GM12878 (cell line): ENCODE data around the gene TOB1. TPM values are rescaled to one million over a fixed set of nuclear protein-coding genes. Genes with fewer than 3 reads are reported as not detected.

Experiments used
- ATAC-seq: fragments of 200-7000 bp; cut with Tn5 transposase; 3 replicates; pipeline ENCODE4 v1.9.1; 2020; ENCODE audit warnings: mild to moderate bottlenecking, moderate library complexity
- BruUV-seq: library from RNA; stranded (reverse); fragments of 400-500 nt; replicated peaks from 2 replicates; lab custom pipeline; 2021; lab: Mats Ljungman, UMichigan
- CTCF ChIA-PET: fragments of 300-600 bp; sonication (Branson Sonifier 250); formaldehyde crosslinking; extraction: SDS; loops from one replicate; lab custom pipeline; 2021; ENCODE audit warnings: inconsistent platforms; lab: Yijun Ruan, JAX
- POLR2A ChIA-PET: fragments of 350-600 bp; formaldehyde crosslinking; extraction: SDS; loops from one replicate; lab custom pipeline; 2021; ENCODE audit warnings: inconsistent platforms; lab: Charles Lee
- RAD21 ChIA-PET: fragments of 300-600 bp; sonication (Branson Sonifier 250); formaldehyde crosslinking; loops from one replicate; lab custom pipeline; 2023; ENCODE audit warnings: antibody characterized with exemption; ENCODE audit not compliant: unreplicated experiment; lab: Charles Lee
- SMC1A ChIA-PET: fragments of 300-600 bp; sonication (Branson Sonifier 250); formaldehyde crosslinking; loops from one replicate; lab custom pipeline; 2023; ENCODE audit not compliant: unreplicated experiment, uncharacterized antibody; lab: Charles Lee
- DNase-seq: peaks from one replicate; pipeline ENCODE4 v3.0.0-alpha.2; 2011; ENCODE audit warnings: low read depth, low spot score
- FAIRE-seq: peaks from 3 replicates; lab custom pipeline; 2011; peaks lifted over from hg19 to GRCh38; lab: Jason Lieb, UNC
- H2AFZ ChIP-seq: 2 replicates; pipeline ENCODE4 v1.6.0; 2011; ENCODE audit warnings: low read depth, low read length, control low read depth; ENCODE audit not compliant: control insufficient read depth
- H3K27ac ChIP-seq: 2 replicates; pipeline ENCODE4 v1.5.1; 2011; ENCODE audit warnings: control low read depth; ENCODE audit not compliant: control insufficient read depth, insufficient read depth
- H3K27me3 ChIP-seq, 2 experiments: replicated peaks in 1 of 2; 2 replicates each; pipeline versions ENCODE4 v1.6.0 to v1.6.1; 2011; ENCODE audit warnings: low read length in 1 of 2; ENCODE audit not compliant: control insufficient read depth in 2 of 2, insufficient read depth in 2 of 2
- H3K36me3 ChIP-seq, 2 experiments: 2 replicates each; pipeline ENCODE4 v1.5.1; 2011; ENCODE audit warnings: low read length in 1 of 2; ENCODE audit not compliant: control insufficient read depth in 2 of 2, insufficient read depth in 2 of 2
- H3K4me1 ChIP-seq: 2 replicates; pipeline ENCODE4 v1.6.1; 2011; ENCODE audit warnings: mild to moderate bottlenecking, low read length, moderate library complexity, mixed read lengths; ENCODE audit not compliant: control insufficient read depth, insufficient read depth
- H3K4me2 ChIP-seq: 2 replicates; pipeline ENCODE4 v1.6.0; 2011; ENCODE audit warnings: control low read depth; ENCODE audit not compliant: control insufficient read depth, insufficient read depth
- H3K4me3 ChIP-seq: fragments of 200-600 bp; sonication (generic); 2 replicates; pipeline ENCODE4 v1.5.1; 2016
- H3K79me2 ChIP-seq: 2 replicates; pipeline ENCODE4 v1.6.0; 2011; ENCODE audit warnings: low read length; ENCODE audit not compliant: control insufficient read depth, insufficient read depth
- H3K9ac ChIP-seq: 2 replicates; pipeline ENCODE4 v1.8.0; 2011; ENCODE audit warnings: low read length, control low read depth, mixed read lengths; ENCODE audit not compliant: control insufficient read depth, insufficient read depth
- H3K9me3 ChIP-seq: replicated peaks from 3 replicates; pipeline ENCODE4 v1.5.1; 2011; ENCODE audit warnings: mild to moderate bottlenecking, low read length; ENCODE audit not compliant: control insufficient read depth, insufficient read depth
- H4K20me1 ChIP-seq: 2 replicates; pipeline ENCODE4 v1.6.0; 2011; ENCODE audit not compliant: control insufficient read depth, insufficient read depth
- GABPA ChIP-seq: IDR thresholded peaks from 2 replicates; pipeline ENCODE4 v1.6.1; 2014; ENCODE audit warnings: antibody characterized with exemption, low read depth, mild to moderate bottlenecking, inconsistent platforms
- GATAD2B ChIP-seq: fragments of 450-650 bp; conservative IDR thresholded peaks from 2 replicates; pipeline ENCODE4 v1.6.1; 2017; ENCODE audit warnings: low read depth, mild to moderate bottlenecking, moderate library complexity
- KDM1A ChIP-seq: fragments of 200-600 bp; sonication (generic); IDR thresholded peaks from 2 replicates; pipeline ENCODE4 v1.6.1; 2016; ENCODE audit warnings: borderline replicate concordance
- NR2F1 ChIP-seq: fragments of 450-650 bp; conservative IDR thresholded peaks from 2 replicates; pipeline ENCODE4 v1.6.1; 2017; ENCODE audit warnings: mild to moderate bottlenecking
- SRF ChIP-seq, 2 experiments: IDR thresholded peaks; 2 replicates each; pipeline ENCODE4 v1.6.1; 2011; ENCODE audit warnings: low read depth in 2 of 2, low read length in 2 of 2, mild to moderate bottlenecking in 1 of 2, moderate library complexity in 1 of 2
- YBX1 ChIP-seq: fragments of 450-650 bp; IDR thresholded peaks from 2 replicates; pipeline ENCODE4 v1.6.1; 2016; ENCODE audit warnings: antibody characterized with exemption
- WGBS: methylation state at CpG from one replicate; pipeline ENCODE4 v1.1.6; 2016; ENCODE audit warnings: low lambda C conversion rate; ENCODE audit not compliant: insufficient replicate concordance, insufficient coverage; ENCODE audit errors: missing lambda C conversion rate; 5-methylcytosine and 5-hydroxymethylcytosine counted together
- in situ Hi-C: fragments of 300-500 bp; cut with MboI; formaldehyde crosslinking; loops from 9 replicates; pipeline ENCODE4 v1.14.3; 2018; ENCODE audit warnings: mixed read lengths
- intact Hi-C: fragments of 100-400 bp; cut with micrococcal nuclease; formaldehyde crosslinking; loops from one replicate; pipeline ENCODE4 v1.14.2; 2022; ENCODE audit not compliant: unreplicated experiment
- polyA plus RNA-seq, 11 experiments: library from polyadenylated mRNA; depleted of rRNA in 4 of 11; unstranded in 6 of 11; stranded (reverse) in 5 of 11; fragments of >200 nt; fragmentation: Nextera tagmentation in 4 of 11; fragmentation: Illumina TruSeq in 1 of 11; extraction: Ambion mirVana in 4 of 11; extraction: Trizol in 1 of 11; gene quantifications; 1 replicate in 1 of 11; 2 replicates in 10 of 11; pipeline versions ENCODE4 v1.2.1 to v1.2.3, GENCODE V29; 2011 to 2016; ENCODE audit warnings: inconsistent platforms in 2 of 11, missing spikeins in 2 of 11, low read depth in 1 of 11
- total RNA-seq, 4 experiments: library from RNA; depleted of rRNA in 3 of 4; stranded (reverse); fragments of >200 nt in 3 of 4; fragmentation: Illumina TruSeq in 1 of 4; extraction: Trizol in 1 of 4; gene quantifications; 2 replicates each; pipeline versions ENCODE4 v1.2.1 to v1.2.3, GENCODE V29; 2013 to 2021
- TF ChIP-seq, protein P1 (sequence below): fragments of 450-650 bp; IDR thresholded peaks from 2 replicates; pipeline ENCODE4 v1.6.1; 2017; ENCODE audit warnings: antibody characterized with exemption, mild to moderate bottlenecking, moderate library complexity
- TF ChIP-seq, protein P2 (sequence below): IDR thresholded peaks from 2 replicates; pipeline ENCODE4 v1.6.1; 2011; ENCODE audit warnings: borderline replicate concordance, low read depth, mild to moderate bottlenecking, moderate library complexity, mixed read lengths, low read length; ENCODE audit not compliant: insufficient read depth; ENCODE audit errors: extremely low read length
- TF ChIP-seq, protein P3 (sequence below), 3 experiments: IDR thresholded peaks in 2 of 3; conservative IDR thresholded peaks in 1 of 3; 2 replicates each; pipeline ENCODE4 v1.5.1; 2011; ENCODE audit warnings: low read depth in 3 of 3, low read length in 3 of 3, mild to moderate bottlenecking in 3 of 3, control low read depth in 2 of 3, moderate library complexity in 2 of 3, inconsistent platforms in 1 of 3, mixed read lengths in 1 of 3; ENCODE audit not compliant: control insufficient read depth in 2 of 3, insufficient read depth in 1 of 3; ENCODE audit errors: extremely low read depth in 1 of 3

The TOB1 gene
- total and polyA plus RNA-seq, 10 of the 15 experiments (the other 5 are each of a cell fraction or from before 2014, with no cell fraction given) = 5.0 to 32.4 (median 13.7) TPM

DNA sequence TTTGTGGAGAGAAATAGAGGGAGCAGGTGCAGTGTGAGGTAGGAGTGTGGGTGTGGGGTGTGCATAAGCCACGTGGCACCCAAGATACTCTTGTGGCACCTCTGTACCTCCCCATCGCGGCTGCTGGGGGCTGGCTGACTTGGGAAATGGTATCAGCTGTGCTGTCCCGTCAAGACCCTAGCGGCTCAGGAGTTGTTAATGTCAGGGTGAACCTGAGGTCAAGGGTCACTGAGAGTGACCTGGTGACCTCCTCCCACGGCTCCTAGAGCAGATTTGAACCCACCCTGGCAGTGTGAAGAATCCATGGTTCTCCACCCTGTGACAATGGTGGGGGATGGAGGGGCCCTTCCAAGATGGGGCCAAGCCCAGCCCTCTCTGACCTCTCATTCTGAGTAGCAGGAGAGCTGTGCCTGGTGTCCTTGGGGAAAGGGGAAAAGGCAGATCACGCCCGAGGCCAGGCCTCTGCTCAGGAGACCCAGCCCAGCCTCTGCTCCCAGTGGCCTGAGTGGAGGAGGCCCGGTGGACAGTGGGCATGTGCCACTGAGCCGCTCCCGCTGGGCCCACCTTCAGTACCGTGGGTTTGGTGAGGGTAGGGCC, 33.8 kb downstream of the TOB1 start:
- Histone ChIP-seq H3K9ac (no peak overlapping the region), H3K36me3 (no peaks in the 10 kb centered on the region), H3K4me1 (peaks cover 25% of the 10 kb centered on the region), H3K9me3 (no peaks in the 10 kb centered on the region), H3K4me2 (no peak overlapping the region), H3K4me3 (no peak overlapping the region), H3K79me2 (no peaks in the 10 kb centered on the region), H3K27ac (no peak overlapping the region), H2AFZ (no peak overlapping the region), H3K27me3 (peaks cover 2 to 4% of the 10 kb centered on the region in 2 experiments; a peak in 3 of 4 replicates), H4K20me1 (no peaks in the 10 kb centered on the region)
- DNase-seq (no peak), ATAC-seq (no peak), FAIRE-seq (no peak)
- intact Hi-C loops = no loop called here
- RAD21 ChIA-PET = no interaction called here
- CTCF ChIA-PET = interaction anchor here (0.7 kb wide), 1 partner anchor 10 kb away, joined by 5 read pairs; no protein-coding TSS in a partner anchor
- POLR2A ChIA-PET = no interaction called here
- no TSS peak for BruUV-seq
- SMC1A ChIA-PET = no interaction called here
- in situ Hi-C loops = loop anchor here (5.0 kb wide), 1 partner anchor 290 kb away; no protein-coding TSS in a partner anchor
- TF ChIP-seq, protein P1, sequence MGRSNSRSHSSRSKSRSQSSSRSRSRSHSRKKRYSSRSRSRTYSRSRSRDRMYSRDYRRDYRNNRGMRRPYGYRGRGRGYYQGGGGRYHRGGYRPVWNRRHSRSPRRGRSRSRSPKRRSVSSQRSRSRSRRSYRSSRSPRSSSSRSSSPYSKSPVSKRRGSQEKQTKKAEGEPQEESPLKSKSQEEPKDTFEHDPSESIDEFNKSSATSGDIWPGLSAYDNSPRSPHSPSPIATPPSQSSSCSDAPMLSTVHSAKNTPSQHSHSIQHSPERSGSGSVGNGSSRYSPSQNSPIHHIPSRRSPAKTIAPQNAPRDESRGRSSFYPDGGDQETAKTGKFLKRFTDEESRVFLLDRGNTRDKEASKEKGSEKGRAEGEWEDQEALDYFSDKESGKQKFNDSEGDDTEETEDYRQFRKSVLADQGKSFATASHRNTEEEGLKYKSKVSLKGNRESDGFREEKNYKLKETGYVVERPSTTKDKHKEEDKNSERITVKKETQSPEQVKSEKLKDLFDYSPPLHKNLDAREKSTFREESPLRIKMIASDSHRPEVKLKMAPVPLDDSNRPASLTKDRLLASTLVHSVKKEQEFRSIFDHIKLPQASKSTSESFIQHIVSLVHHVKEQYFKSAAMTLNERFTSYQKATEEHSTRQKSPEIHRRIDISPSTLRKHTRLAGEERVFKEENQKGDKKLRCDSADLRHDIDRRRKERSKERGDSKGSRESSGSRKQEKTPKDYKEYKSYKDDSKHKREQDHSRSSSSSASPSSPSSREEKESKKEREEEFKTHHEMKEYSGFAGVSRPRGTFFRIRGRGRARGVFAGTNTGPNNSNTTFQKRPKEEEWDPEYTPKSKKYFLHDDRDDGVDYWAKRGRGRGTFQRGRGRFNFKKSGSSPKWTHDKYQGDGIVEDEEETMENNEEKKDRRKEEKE = no peak
- peak; percentile 34; the same call in 1 of the 2 replicates for TF ChIP-seq NR2F1
- WGBS = 60% methylated on average over 12 of the region's 12 CpGs

DNA sequence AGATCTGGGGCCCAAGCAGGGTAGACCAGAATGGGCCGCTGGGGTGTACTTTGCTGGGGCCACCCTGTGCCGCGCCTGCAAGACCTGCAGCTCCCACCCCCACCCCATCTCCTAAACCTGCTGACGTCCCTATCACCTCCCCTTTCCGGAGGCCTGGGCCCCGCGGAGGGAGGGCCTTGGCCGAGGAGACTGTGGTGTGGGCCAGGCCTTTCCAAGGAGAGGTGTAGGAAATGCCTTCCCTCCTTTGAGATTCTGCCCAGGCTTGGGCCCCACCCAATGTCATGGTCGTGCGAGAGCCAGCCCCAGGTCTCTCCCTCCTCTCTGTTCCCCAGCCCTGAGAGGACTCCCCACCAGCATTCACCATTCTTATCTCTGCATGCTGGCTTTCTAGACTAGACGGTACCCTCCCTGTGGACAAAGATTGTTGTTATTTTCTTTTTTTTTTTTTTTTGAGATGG, 34.7 kb downstream of the TOB1 start:
- no peak for FAIRE-seq
- POLR2A ChIA-PET = no interaction called here
- Histone ChIP-seq H3K9me3 (no peaks in the 10 kb centered on the region), H3K36me3 (no peaks in the 10 kb centered on the region), H3K4me3 (no peak overlapping the region), H3K79me2 (no peaks in the 10 kb centered on the region), H3K27ac (no peak overlapping the region), H4K20me1 (no peaks in the 10 kb centered on the region), H3K27me3 (peaks cover 2 to 4% of the 10 kb centered on the region in 2 experiments; a peak in 3 of 4 replicates), H3K4me1 (peaks cover 25% of the 10 kb centered on the region), H3K9ac (no peak overlapping the region), H3K4me2 (no peak overlapping the region), H2AFZ (no peak overlapping the region)
- WGBS = 68% methylated on average over 11 of the region's 11 CpGs
- in situ Hi-C loops (loop anchor here (5.0 kb wide), 1 partner anchor 289 kb away; no protein-coding TSS in a partner anchor), intact Hi-C loops (no loop called here)
- SMC1A ChIA-PET = no interaction called here
- CTCF ChIA-PET = no interaction called here
- no peak for ATAC-seq
- BruUV-seq = no TSS peak
- DNase-seq = no peak
- RAD21 ChIA-PET = no interaction called here
- TF ChIP-seq, protein P2, sequence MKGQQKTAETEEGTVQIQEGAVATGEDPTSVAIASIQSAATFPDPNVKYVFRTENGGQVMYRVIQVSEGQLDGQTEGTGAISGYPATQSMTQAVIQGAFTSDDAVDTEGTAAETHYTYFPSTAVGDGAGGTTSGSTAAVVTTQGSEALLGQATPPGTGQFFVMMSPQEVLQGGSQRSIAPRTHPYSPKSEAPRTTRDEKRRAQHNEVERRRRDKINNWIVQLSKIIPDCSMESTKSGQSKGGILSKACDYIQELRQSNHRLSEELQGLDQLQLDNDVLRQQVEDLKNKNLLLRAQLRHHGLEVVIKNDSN = no peak
- TF ChIP-seq, protein P3, sequence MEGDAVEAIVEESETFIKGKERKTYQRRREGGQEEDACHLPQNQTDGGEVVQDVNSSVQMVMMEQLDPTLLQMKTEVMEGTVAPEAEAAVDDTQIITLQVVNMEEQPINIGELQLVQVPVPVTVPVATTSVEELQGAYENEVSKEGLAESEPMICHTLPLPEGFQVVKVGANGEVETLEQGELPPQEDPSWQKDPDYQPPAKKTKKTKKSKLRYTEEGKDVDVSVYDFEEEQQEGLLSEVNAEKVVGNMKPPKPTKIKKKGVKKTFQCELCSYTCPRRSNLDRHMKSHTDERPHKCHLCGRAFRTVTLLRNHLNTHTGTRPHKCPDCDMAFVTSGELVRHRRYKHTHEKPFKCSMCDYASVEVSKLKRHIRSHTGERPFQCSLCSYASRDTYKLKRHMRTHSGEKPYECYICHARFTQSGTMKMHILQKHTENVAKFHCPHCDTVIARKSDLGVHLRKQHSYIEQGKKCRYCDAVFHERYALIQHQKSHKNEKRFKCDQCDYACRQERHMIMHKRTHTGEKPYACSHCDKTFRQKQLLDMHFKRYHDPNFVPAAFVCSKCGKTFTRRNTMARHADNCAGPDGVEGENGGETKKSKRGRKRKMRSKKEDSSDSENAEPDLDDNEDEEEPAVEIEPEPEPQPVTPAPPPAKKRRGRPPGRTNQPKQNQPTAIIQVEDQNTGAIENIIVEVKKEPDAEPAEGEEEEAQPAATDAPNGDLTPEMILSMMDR (IDR thresholded peaks at IDR 0.05 in 2 of 3, conservative IDR thresholded peaks at IDR 0.05 in 1 of 3; ENCODE audit: control insufficient read depth in 2 of 3, extremely low read depth in 1 of 3, insufficient read depth in 1 of 3, low read depth in 3 of 3, low read length in 3 of 3) = no peak
- no peak for TF ChIP-seq KDM1A
- TF ChIP-seq SRF (IDR thresholded peaks at IDR 0.05; ENCODE audit: low read depth in 2 of 2, low read length in 2 of 2) = no peak
- TF ChIP-seq GATAD2B = no peak
- no peak for TF ChIP-seq GABPA
- TF ChIP-seq YBX1 = no peak
